GM18526 (cell line): ENCODE measurements around the gene GPRC5A.

Experiments used
- POLR2A ChIP-seq: IDR thresholded peaks from 3 replicates; pipeline ENCODE4 v1.6.1; 2011; ENCODE audit not compliant: insufficient read length; ENCODE audit errors: extremely low read depth

GPRC5A gene, protein sequence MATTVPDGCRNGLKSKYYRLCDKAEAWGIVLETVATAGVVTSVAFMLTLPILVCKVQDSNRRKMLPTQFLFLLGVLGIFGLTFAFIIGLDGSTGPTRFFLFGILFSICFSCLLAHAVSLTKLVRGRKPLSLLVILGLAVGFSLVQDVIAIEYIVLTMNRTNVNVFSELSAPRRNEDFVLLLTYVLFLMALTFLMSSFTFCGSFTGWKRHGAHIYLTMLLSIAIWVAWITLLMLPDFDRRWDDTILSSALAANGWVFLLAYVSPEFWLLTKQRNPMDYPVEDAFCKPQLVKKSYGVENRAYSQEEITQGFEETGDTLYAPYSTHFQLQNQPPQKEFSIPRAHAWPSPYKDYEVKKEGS

DNA sequence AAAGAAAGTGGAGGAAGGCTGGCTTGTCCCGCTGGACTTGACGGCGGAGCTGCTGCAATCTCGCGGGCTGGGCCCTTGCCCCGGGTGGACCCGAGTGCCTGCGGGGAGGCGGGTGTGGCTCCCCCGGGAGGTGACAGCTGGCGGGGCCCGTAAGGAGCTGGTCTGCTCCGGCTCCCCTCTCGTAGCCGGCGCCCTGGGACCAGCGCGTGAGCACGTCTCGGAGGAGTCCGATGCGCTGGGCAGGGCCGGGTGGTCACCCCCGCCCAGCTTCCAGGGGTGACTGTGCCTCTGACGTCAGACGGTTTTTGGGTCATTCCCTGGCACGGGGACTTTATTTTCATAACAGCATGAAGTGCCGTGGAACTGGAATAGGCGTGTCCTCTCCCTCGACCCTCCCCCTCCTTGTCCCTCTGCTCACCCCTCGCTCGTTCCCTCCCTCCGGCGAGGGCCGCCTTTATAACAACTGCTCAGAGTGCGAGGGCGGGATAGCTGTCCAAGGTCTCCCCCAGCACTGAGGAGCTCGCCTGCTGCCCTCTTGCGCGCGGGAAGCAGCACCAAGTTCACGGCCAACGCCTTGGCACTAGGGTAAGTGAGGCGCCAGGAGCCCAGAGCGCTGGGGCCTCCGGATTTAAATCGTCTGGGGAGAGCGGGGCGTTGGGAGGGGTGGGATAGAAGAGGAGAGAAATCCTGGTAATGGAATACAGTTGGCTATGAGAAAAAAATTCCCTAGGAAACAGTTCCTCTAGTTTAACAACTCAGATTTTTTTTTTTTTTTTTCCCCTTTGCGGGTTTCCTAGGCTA, at the start of gene GPRC5A:
Gene GPRC5A (plus strand): TSS at position 483 of the 801 bp plus-strand sequence. CDS start 16,688 bp downstream, outside the sequence.
- no peak for TF ChIP-seq POLR2A

DNA sequence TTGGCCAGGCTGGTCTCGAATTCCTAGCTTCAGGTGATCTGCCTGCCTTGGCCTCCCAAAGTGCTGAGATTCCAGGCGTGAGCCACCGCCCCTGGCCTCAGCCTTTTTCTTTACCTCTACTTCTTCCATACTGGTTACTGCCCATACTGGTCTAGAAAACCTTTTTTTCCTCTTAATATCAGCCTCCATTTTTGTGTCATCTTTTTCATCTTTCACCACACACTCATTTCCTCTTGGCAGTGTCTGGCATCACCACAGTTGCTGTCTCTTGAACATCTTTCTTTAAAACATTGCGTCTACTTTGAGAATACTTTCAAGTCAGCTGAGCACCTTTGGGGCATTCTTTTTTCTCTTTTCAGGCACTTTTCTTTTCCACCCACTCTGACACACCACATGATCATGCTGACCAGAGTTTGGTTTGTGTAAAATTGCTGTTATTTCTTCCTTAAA, 45.5 kb upstream of the GPRC5A start:
- TF ChIP-seq POLR2A: no peak

DNA sequence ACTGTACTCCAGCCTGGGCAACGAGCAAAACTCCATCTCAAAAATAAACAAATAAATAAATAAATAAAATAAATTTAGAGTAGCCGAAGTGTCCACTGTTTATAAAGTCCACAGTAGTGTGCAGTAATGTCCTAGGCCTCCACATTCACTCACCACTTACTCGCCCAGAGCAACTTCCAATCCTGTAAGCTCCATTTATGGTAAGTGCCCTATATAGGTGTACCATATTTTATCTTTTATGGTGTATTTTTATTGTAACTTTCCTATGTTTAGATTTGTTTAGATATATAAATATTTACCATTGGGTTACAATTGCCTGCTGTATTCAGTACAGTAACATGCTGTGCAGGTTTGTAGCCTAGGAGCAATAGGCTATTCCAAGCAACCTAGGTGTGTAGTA, 37.9 kb upstream of the GPRC5A start:
- TF ChIP-seq POLR2A: no peak

DNA sequence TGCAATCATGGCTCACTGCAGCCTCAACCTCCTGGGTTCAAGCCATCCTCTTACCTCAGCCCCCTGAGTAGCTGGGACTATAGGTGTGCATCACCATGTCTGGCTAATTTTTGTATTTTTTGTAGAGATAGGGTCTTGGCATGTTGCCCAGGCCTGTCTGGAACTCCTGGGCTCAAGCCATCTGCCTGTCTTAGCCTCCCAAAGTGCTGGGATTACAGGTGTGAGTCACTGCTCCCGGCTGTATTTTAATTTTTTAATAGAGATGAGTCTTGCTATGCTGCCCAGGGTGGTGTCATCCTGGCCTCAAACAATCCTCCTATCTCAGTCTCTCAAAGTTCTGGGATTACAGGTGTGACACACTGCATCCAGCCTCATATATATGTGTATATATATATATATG, 31.7 kb upstream of the GPRC5A start:
- no peak for TF ChIP-seq POLR2A

DNA sequence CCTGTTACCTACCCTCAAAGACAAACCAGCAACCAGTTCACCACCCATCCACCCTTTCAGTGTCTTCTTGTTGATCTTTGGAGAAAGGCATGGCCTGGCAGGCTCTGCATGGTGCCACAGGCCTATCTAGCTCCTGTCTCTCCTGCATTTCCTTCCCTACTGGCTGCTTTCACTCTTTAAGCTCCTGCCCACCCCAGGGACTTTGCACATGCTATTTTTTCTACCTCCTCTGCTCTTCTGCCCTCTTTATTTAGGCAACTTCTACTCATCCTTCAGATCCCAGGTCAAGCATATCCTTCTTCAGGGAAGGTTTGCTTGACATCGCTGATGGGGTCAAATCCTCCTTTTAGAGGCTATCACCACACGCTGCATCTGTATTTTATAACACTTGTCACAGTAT, 27.1 kb upstream of the GPRC5A start:
- TF ChIP-seq POLR2A: no peak

DNA sequence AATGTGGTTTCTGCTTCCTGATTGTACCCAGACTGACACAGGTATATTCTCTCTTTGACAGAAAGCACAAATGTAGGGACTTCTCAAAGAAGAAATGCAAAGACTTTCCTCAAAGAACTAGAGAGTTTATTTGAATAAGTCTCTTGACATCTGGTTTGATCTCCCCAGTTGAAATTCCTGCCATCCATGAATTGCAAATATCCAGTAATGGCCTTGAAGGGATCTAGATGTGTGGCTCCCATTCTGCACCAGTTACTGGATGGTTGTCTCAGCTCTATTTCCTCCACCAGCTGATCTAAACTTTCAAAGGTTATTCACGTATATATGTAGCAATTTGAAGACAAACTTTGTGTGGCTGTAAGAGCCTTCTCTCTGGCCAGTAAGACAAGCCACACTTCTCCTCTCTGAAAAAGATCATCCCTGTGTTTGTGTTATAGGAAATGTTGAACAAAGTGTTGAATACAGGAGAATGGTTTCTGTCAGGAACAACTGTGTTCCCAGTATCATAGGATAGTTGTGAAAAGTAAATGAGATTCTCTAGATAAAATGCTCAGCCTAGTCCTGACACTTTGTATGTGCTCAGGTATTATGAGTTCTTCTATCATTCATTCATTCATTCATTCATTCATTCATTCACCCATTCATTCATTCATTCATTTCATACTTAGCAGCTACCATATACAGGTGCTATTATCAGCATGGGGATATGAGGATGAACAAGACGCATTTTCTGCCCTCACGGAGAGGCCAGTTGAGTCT, 22.7 kb upstream of the GPRC5A start:
- no peak for TF ChIP-seq POLR2A

DNA sequence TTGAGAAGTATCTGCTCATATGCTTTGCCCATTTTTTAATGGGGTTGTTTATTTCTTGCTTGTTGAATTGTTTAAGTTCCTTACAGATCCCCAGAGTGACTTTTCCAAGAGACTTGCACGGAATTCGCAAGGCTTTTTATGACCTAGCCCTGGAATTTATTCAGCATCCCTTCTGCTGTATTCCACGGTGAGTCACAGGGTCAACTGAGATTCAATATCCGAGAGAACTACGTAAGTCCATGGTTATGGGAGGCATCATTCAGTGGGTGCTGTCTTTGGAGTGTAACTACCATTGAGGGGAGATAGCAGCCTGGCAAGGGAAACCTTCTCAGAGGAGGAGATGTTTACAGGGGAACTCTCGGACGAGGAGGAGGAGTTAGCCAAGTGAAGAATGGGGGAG, 20.9 kb upstream of the GPRC5A start:
- TF ChIP-seq POLR2A: no peak

DNA sequence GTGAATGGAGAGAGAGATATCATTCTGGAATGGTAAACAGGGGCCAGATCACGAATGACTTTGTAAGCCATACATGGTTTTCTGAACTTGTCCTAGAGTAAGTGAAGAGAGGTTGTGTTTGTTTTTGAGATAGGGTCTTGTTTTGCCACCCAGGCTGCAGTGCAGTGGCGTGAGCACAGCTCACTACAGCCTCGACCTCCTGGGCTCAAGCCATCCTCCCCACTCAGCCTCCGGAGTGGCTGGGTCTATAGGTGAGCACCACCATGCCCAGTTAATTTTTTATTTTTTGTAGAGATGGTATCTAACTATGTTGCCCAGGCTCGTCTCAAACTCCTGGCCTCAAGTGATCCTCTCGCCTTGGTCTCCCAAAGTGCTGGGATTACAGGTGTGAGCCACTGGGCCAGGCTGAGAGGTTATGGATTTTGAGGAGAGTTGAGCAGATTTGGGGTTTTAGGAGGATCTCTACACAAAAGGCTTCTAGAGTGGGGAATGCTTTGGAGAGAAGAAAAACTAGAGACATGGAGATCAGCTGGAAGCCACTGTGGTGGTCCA, 19.7 kb upstream of the GPRC5A start:
- TF ChIP-seq POLR2A: no peak

DNA sequence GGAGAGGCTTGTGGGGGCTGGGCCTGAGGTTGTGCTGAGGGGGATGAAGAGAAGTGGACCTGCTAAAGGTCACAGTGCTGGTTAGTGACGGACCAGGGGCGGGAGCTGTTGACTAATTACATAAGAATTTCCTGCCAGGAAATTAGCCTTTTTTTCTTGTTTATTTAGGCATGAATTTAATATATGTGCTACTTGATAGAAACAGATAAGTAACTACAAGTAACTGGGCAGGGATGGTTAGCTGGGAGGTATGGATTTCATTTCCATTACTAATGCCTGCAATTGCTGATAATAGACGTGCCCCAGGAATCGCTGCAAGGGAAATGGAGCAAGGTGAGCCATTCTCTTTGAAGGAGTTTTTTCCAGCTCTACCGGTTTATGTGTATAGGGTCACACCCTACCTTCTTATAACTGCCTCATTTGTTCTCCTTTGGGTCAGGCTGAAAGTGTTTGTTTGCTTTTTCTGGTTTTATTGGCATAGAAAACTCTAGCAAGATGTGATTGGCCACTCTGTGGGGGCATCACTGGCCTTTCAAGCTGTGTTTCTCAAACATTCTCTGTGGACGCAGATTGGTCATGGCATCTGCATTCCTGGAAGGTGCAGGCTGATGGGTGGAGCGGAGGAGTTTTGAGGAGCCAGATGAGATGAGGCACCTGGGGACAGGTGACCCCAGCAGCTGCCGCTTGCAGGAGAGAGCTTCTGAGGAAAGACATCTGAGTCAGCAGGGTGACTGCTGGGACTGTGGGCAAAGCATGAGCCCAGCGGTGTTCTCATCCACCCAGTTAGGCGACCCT, 19.0 kb upstream of the GPRC5A start:
- TF ChIP-seq POLR2A: no peak

DNA sequence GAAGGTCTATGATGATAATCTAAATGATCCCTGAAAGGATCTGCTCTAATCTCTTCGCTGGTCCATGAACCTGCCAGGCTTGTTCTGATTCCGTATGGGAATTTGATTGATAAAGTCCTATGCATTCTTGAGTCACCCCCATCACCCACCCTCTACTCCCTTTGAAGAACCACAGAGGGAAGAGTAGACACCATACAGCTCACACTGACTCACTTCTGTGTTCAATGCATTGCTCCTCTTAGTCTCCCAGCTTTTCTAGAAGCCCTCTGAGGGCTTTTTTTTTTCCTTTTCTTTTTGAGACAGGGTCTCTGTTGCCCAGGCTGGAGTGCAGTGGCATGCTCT, 18.5 kb upstream of the GPRC5A start:
- TF ChIP-seq POLR2A: no peak

DNA sequence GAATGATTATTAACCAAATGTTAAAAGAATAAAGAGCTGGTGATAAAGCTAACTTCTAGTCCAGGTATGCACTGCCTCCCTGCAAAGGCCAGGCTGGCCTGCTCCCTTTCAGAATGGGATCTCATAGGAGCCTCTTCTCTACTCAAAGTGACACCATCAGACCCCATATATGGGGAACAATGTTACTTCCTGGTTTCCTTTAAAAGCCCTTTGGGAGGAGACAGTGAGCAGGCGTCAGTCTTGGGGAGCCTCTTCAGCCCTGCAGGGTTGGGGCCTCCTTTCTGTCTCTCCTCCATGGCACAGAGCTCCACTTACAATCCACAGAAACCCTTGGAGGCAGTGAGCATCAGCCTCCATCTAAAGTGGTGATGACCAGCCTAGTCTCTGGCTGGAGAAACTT, 17.3 kb upstream of the GPRC5A start:
- TF ChIP-seq POLR2A: no peak

DNA sequence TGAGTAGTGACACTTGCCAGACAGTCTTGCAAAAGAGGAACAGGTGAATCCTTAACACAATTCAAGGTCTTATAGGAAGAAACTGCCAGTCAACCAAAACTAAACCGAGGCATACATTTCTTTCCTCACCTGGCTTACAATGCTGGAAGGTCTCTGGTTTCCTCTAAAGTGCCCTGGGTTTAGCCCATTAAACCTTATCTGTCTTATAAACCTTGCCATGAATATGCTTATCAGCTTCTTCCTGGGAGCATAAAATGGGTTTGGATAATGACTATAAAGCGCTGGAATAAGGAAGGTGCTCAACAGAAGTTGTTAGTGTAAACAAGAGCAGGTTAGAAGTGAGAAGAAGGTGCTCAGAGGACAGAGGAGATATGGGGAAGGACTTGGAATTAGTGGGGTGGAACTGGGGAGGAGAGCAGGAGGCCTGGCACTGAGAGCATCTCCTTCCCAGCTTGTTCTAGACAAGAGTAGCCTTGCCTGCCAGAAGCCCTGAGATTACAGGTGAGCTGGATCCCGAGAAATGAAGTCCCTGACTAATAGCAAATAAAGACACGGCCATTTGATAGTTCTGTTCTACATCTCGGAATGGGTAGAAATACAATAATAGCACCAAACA, 14.1 kb upstream of the GPRC5A start:
- TF ChIP-seq POLR2A: no peak

DNA sequence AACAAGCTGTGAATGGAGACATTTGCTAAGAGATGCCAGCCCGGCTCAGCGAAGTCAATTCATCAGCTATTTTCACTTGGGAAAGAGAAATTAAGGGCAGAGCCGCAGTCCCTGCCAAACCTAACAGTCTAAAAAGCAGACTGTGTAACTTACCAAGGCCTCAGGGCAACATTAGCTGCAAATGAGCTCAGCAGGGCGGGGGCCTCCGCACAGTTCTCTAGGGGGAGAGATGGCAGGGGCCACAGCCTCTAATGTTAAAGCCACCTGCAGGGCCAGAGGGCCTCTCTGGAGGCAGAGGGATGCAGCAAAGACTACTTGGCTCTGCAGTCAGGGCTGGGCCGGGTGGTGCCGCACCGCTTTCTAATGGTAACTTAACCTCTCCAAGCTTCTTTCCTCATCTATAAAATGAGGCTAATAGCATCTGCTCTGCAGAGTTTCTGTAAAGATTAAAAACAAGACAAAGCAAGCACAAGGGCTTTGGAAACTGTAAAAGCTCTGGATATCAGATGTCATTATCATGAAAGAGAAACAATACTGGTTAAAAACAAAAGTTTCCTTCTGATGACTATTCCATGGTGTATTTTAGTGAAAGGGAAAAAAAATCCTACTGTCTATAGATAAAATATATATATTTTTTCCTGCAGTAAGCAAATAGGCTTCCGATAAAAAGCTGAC, 13.4 kb upstream of the GPRC5A start:
- no peak for TF ChIP-seq POLR2A

DNA sequence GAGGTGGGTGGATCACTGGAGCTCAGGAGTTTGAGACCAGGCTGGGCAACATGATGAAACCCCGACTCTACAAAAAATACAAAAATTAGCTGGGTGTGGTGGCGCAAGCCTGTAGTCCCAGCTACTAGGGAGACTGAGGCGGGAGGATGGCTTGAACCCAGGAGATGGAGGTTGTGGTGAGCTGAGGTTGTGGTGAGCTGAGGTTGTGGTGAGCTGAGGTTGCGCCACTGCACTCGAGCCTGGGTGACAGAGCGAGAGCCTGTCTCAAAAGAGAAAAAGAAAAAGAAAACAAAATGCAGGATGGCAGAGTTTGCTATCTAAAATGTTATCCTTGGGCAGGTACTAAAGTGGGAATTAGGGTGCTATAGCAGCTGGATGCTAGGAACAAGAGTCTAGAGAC, 10.8 kb upstream of the GPRC5A start:
- no peak for TF ChIP-seq POLR2A
